Measurements from ENCODE around the gene DOCK4. TPM values are rescaled to one million over a fixed set of nuclear protein-coding genes. Genes with fewer than 3 reads are reported as not detected.

DOCK4 gene
- total RNA-seq, 1 donor from 2014 or later = 43.0 TPM

DNA sequence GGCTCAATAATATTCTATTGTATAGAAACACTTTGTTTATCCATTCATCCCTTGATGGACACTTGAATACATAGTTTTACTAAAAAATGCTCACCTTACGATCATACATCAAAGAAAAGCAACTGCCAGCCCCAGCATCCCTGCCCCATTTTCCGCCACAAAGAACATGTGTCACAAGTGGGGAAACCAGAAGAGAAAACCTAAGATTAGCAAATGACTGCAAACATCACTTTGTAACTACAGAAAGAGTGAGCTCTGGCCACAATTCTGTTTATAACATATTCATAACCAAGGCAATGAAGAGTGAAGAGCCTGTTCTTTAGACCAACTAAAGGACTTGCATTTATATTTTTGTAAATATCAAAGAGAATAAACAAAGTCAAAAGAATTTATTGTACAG, 89.8 kb downstream of the DOCK4 start:
- DNase-seq (ENCODE audit: low spot score) = no peak
- Mint-ChIP-seq H3K4me3 (ENCODE audit: unreplicated experiment) (no peak overlapping the region), H3K4me1 (ENCODE audit: low read depth) (peaks cover 21% of the 10 kb centered on the region), H3K27me3 (ENCODE audit: low read depth) (no peaks in the 10 kb centered on the region), H3K9me3 (ENCODE audit: low read depth) (no peaks in the 10 kb centered on the region), H3K27ac (ENCODE audit: unreplicated experiment) (no peak overlapping the region), H3K36me3 (ENCODE audit: low read depth) (no peaks in the 10 kb centered on the region)
- TF ChIP-seq, protein P1, sequence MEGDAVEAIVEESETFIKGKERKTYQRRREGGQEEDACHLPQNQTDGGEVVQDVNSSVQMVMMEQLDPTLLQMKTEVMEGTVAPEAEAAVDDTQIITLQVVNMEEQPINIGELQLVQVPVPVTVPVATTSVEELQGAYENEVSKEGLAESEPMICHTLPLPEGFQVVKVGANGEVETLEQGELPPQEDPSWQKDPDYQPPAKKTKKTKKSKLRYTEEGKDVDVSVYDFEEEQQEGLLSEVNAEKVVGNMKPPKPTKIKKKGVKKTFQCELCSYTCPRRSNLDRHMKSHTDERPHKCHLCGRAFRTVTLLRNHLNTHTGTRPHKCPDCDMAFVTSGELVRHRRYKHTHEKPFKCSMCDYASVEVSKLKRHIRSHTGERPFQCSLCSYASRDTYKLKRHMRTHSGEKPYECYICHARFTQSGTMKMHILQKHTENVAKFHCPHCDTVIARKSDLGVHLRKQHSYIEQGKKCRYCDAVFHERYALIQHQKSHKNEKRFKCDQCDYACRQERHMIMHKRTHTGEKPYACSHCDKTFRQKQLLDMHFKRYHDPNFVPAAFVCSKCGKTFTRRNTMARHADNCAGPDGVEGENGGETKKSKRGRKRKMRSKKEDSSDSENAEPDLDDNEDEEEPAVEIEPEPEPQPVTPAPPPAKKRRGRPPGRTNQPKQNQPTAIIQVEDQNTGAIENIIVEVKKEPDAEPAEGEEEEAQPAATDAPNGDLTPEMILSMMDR (IDR thresholded peaks at IDR 0.05) = no peak

DNA sequence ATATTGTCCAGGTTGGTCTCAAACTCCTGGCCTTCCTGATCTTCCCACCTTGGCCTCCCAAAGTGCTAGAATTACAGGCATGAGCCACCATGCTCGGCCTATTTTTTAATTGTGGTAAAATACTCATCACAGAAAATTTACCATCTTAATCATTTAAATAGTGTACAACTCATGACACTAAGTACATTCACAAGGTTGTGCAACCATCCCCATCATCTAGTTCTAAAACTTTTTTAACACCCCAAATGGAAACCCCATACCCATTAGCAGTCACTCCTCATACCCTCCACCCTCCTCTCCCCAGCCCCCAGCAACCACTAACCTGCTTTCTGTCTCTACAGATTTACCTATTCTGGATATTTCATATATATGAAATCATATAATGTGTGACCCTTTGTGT, 90.3 kb downstream of the DOCK4 start:
- H3K4me1 Mint-ChIP-seq (ENCODE audit: low read depth) = peaks cover 17% of the 10 kb centered on the region
- no peak overlapping the region for H3K4me3 Mint-ChIP-seq (ENCODE audit: unreplicated experiment)
- no peaks in the 10 kb centered on the region for H3K36me3 Mint-ChIP-seq (ENCODE audit: low read depth)
- H3K27me3 Mint-ChIP-seq (ENCODE audit: low read depth) = no peaks in the 10 kb centered on the region
- no peaks in the 10 kb centered on the region for H3K9me3 Mint-ChIP-seq (ENCODE audit: low read depth)
- H3K27ac Mint-ChIP-seq (ENCODE audit: unreplicated experiment) = no peak overlapping the region
- DNase-seq (ENCODE audit: low spot score) = no peak
- TF ChIP-seq, protein P1 (IDR thresholded peaks at IDR 0.05) = no peak

DNA sequence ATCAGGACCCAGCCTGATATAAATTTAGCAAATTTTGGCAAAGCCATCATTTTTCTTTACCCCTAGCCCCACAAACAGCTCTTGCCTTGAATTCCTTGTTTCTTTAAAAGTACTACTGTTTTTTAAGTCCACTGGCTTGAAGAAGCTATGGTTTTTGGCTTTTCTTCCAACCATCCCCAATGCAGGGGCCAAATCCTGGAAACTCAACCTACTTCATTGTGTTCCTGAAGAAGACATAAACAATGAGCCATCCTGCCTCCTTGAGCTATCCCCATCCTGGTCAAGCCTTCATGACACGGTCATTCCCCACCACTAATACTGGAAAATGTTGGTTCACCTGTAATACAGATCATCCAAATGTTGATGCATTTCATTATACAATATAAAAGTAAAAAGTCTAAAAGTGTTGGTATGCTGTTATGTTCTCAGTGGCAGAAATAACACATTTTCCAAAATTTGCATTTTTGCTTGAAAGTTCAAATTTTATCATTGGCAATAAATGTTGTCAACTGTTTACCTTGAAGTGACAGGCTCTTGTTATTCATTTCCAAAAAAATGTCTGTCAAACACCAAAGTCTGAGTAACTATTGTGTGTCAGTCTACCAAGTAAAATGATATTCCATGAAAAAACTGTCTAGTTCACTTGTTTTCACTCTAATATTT, 92.2 kb downstream of the DOCK4 start:
- Mint-ChIP-seq H3K27me3 (ENCODE audit: low read depth) (no peaks in the 10 kb centered on the region), H3K4me1 (ENCODE audit: low read depth) (peaks cover 20% of the 10 kb centered on the region), H3K9me3 (ENCODE audit: low read depth) (no peaks in the 10 kb centered on the region), H3K27ac (ENCODE audit: unreplicated experiment) (no peak overlapping the region), H3K36me3 (ENCODE audit: low read depth) (no peaks in the 10 kb centered on the region), H3K4me3 (ENCODE audit: unreplicated experiment) (no peak overlapping the region)
- DNase-seq (ENCODE audit: low spot score) = no peak
- TF ChIP-seq, protein P1 (IDR thresholded peaks at IDR 0.05) = no peak

DNA sequence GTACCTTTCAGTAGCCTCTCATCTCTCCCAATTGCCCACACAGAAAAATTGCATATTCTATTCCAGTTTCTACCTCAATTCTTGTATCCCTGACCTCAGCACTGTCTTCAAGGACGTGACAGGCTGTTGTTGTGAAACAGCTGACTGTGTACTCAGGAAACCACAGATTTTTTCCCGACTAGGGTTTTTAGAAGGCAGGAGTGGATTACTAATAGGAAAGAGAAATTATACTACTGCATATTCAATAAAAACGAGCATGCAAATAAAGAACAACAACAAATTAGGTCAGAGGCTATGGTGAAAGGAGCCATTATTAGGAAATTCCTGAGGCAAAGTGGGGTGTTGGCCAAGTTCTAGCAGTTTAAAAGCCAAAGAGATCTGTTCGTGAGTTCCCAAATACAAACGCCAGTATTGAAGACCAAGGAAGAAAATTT, 93.4 kb downstream of the DOCK4 start:
- Mint-ChIP-seq H3K27ac (ENCODE audit: unreplicated experiment) (peak overlapping the region; percentile 23), H3K4me3 (ENCODE audit: unreplicated experiment) (no peak overlapping the region), H3K9me3 (ENCODE audit: low read depth) (no peaks in the 10 kb centered on the region), H3K4me1 (ENCODE audit: low read depth) (peaks cover 23% of the 10 kb centered on the region), H3K36me3 (ENCODE audit: low read depth) (no peaks in the 10 kb centered on the region), H3K27me3 (ENCODE audit: low read depth) (no peaks in the 10 kb centered on the region)
- no peak for DNase-seq (ENCODE audit: low spot score)
- TF ChIP-seq, protein P1 (IDR thresholded peaks at IDR 0.05) = no peak

DNA sequence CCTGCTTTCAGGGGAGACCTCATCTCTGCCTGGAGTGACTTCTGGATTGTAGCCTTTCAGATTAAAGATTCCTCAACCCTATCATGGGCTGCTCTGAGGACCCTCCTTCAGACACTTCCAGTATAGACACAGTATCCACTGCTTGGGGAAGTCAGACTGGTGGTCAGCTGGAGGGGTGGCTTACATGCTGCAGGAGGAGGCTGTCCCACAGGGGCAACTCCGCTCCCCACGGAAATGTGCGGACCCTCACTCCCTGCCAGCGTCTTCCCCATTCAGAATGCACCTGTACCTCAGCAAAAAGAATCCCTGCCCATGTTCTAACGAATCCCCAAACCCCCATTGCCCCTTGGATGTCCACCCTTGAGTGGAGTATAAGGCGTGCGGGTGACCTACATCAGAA, 95.5 kb downstream of the DOCK4 start:
- no peaks in the 10 kb centered on the region for H3K36me3 Mint-ChIP-seq (ENCODE audit: low read depth)
- no peak for DNase-seq (ENCODE audit: low spot score)
- no peak overlapping the region for H3K27ac Mint-ChIP-seq (ENCODE audit: unreplicated experiment)
- H3K27me3 Mint-ChIP-seq (ENCODE audit: low read depth) = no peaks in the 10 kb centered on the region
- H3K9me3 Mint-ChIP-seq (ENCODE audit: low read depth) = no peaks in the 10 kb centered on the region
- TF ChIP-seq, protein P1 (IDR thresholded peaks at IDR 0.05) = no peak
- H3K4me3 Mint-ChIP-seq (ENCODE audit: unreplicated experiment) = no peak overlapping the region
- H3K4me1 Mint-ChIP-seq (ENCODE audit: low read depth) = peaks cover 32% of the 10 kb centered on the region
